ENCODE results near the gene INTS2. TPM values are rescaled to one million over a fixed set of nuclear protein-coding genes. Genes with fewer than 3 reads are reported as not detected.

INTS2 gene
- total RNA-seq, 6 experiments from 2014 or later, result 8.1 to 10.1 (median 9.5) TPM

DNA sequence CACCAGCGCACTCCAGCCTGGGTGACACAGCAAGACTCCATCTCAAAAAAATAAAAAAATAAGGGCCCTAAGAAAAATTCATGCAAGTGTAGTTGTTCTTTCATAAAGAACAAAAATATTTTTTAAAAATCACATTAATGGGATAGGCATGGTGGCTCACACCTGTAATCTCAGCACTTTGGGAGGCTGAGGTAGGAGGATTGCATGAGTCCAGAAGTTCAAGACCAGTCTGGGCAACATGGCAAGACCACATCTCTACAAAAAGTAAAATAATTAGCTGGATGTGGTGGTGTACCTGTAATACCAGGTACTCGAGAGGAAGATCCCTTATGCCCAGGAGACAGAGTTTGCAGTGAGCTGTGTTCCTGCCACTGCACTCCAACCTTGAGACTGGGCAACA is 49.3 kb downstream of the INTS2 start:
- TF ChIP-seq, protein P1, sequence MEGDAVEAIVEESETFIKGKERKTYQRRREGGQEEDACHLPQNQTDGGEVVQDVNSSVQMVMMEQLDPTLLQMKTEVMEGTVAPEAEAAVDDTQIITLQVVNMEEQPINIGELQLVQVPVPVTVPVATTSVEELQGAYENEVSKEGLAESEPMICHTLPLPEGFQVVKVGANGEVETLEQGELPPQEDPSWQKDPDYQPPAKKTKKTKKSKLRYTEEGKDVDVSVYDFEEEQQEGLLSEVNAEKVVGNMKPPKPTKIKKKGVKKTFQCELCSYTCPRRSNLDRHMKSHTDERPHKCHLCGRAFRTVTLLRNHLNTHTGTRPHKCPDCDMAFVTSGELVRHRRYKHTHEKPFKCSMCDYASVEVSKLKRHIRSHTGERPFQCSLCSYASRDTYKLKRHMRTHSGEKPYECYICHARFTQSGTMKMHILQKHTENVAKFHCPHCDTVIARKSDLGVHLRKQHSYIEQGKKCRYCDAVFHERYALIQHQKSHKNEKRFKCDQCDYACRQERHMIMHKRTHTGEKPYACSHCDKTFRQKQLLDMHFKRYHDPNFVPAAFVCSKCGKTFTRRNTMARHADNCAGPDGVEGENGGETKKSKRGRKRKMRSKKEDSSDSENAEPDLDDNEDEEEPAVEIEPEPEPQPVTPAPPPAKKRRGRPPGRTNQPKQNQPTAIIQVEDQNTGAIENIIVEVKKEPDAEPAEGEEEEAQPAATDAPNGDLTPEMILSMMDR (IDR thresholded peaks at IDR 0.05), result no peak
- Mint-ChIP-seq H3K27ac (no peak overlapping the region), H3K4me1 (ENCODE audit: low read depth) (no peaks in the 10 kb centered on the region), H3K9me3 (no peaks in the 10 kb centered on the region), H3K27me3 (ENCODE audit: insufficient read depth) (no peaks in the 10 kb centered on the region), H3K36me3 (ENCODE audit: low read depth) (no peaks in the 10 kb centered on the region; the same call in 1 of the 2 replicates), H3K4me3 (no peak overlapping the region)
- no peak for DNase-seq

DNA sequence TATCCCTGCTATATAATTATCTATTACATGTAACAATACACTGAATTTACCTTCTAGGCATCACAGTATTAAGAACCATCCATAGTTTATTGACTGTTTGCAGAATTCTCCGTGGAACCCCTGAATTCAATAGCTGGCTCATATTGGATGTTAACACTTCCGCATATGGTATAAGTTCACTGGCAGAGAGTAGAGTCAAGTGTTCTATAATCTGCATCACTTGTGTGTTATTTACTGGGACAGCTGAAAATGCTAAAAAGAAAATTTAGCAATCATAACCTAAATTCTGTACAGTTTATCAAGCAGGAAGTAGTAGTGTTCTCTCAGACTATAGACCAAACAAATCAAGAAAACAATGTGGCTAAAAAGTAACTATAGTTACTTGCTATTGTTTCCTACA is 49.9 kb downstream of the INTS2 start:
- no peak for DNase-seq
- no peaks in the 10 kb centered on the region; the same call in 1 of the 2 replicates for H3K36me3 Mint-ChIP-seq (ENCODE audit: low read depth)

DNA sequence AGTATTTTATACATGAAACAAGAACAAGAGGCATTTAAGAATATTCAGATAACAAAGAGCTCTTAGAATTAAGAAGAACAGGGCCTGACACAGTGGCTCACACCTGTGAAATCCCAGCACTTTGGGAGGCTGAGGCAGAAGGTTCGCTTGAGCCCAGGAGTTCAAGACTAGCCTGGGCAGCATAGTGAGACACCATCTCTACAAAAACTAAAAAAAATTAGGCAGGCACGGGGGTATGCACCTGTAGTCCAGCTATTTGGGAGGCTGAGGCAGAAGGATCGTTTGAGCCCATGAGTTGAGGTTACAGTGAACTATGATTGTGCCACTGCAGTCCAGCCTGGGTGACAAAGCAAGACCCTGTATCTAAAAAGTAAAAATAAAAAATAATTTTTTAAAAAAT is 52.0 kb downstream of the INTS2 start:
- Mint-ChIP-seq H3K4me1 (ENCODE audit: low read depth) (no peaks in the 10 kb centered on the region), H3K27me3 (ENCODE audit: insufficient read depth) (no peaks in the 10 kb centered on the region), H3K9me3 (no peaks in the 10 kb centered on the region), H3K27ac (no peak overlapping the region), H3K4me3 (no peak overlapping the region), H3K36me3 (ENCODE audit: low read depth) (no peaks in the 10 kb centered on the region; the same call in 1 of the 2 replicates)
- no peak for DNase-seq
- TF ChIP-seq, protein P1 (IDR thresholded peaks at IDR 0.05), result no peak

More for the DNA sequence above, 49.9 kb downstream of the INTS2 start:
- Mint-ChIP-seq H3K27ac (no peak overlapping the region), H3K4me1 (ENCODE audit: low read depth) (no peaks in the 10 kb centered on the region), H3K4me3 (no peak overlapping the region), H3K9me3 (no peaks in the 10 kb centered on the region), H3K27me3 (ENCODE audit: insufficient read depth) (no peaks in the 10 kb centered on the region)
- TF ChIP-seq, protein P1 (IDR thresholded peaks at IDR 0.05), result no peak

DNA sequence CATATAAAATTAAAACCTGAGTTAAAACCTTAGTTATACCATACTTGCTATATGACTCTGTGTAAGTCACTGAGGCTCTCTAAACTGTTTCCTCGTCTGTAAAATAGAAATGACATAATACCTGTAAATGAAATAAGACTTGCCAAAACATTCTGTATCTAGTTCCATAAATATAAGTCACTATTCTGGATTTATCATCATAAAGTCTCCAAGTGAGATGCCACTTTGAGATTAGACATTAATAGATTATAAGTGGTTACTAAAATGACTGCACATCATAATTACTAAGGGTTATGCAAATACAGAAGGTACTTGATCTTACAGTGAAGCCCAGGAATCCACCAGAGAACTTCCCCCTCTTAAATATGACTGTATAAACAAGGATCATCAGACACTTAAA is 52.5 kb downstream of the INTS2 start:
- TF ChIP-seq, protein P1 (IDR thresholded peaks at IDR 0.05), result no peak
- Mint-ChIP-seq H3K27ac (no peak overlapping the region), H3K4me3 (no peak overlapping the region), H3K4me1 (ENCODE audit: low read depth) (no peaks in the 10 kb centered on the region), H3K9me3 (no peaks in the 10 kb centered on the region), H3K27me3 (ENCODE audit: insufficient read depth) (no peaks in the 10 kb centered on the region), H3K36me3 (ENCODE audit: low read depth) (no peaks in the 10 kb centered on the region; the same call in 1 of the 2 replicates)
- no peak for DNase-seq

DNA sequence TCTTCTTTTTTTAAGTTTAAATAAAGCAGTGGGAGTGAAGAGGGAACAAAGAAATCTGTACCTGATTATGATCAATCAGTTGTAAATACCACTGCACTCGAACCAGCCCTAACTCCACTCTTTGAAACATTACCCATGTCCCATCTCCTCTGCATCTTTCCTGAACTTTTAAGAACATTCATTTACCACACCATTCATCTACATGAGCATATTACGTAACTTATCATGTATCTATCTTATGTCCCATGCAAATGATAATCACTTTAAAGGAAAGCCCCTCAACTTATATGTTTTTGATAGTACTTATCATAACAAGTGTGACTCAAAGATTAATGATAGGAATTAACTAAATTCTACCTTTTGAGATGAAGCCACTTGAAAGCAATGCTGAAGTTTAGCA is 53.7 kb downstream of the INTS2 start:
- no peak for DNase-seq
- H3K9me3 Mint-ChIP-seq, result no peaks in the 10 kb centered on the region
- TF ChIP-seq, protein P1 (IDR thresholded peaks at IDR 0.05), result no peak
- no peaks in the 10 kb centered on the region for H3K4me1 Mint-ChIP-seq (ENCODE audit: low read depth)
- no peak overlapping the region for H3K4me3 Mint-ChIP-seq
- no peaks in the 10 kb centered on the region for H3K27me3 Mint-ChIP-seq (ENCODE audit: insufficient read depth)
- H3K27ac Mint-ChIP-seq, result no peak overlapping the region
- no peaks in the 10 kb centered on the region; the same call in 1 of the 2 replicates for H3K36me3 Mint-ChIP-seq (ENCODE audit: low read depth)

DNA sequence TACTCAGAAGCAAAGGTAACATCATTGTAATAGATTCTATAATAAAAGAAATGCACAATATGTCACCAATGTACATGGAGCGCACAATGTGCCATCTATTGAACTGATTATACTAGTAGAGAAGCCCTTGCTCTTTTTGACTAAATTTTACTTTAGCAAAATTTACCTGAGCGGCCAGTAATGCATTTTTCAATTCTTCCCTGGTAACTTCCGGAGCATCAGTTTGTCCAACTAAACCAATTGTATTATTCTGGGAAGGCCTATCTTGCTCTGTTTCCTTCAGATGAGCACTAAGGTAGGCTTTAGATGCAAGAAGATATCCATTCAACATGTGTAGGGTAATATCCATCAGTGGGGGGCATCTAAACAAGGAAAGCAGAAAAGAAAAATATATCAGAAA is 55.7 kb downstream of the INTS2 start:
- Mint-ChIP-seq H3K36me3 (ENCODE audit: low read depth) (no peaks in the 10 kb centered on the region), H3K9me3 (no peaks in the 10 kb centered on the region), H3K4me1 (ENCODE audit: low read depth) (no peaks in the 10 kb centered on the region), H3K27me3 (ENCODE audit: insufficient read depth) (no peaks in the 10 kb centered on the region), H3K4me3 (no peak overlapping the region), H3K27ac (no peak overlapping the region)
- DNase-seq, result no peak
- TF ChIP-seq, protein P1 (IDR thresholded peaks at IDR 0.05), result no peak
